Hindlimb muscle (tissue), 1 donor: ENCODE measurements around the gene DRGX. TPM values are rescaled to one million over a fixed set of nuclear protein-coding genes. Genes with fewer than 3 reads are reported as not detected.

Experiments used
- DNase-seq: peaks from one replicate; pipeline ENCODE4 v3.0.0-alpha.2; 2013
- polyA plus RNA-seq: library from polyadenylated mRNA; unstranded; fragments of 120-200 nt; gene quantifications from one replicate; pipeline ENCODE4 v1.2.1, GENCODE V29; 2013; ENCODE audit not compliant: insufficient read length

The DRGX gene
- not detected for polyA plus RNA-seq

- DNase-seq, result no peak
Measured at GRCh38 chr10:49395741-49396665, at the start of gene DRGX. Gene DRGX (minus strand): TSS chr10:49396089. CDS start chr10:49395440, 649 bp downstream.

DNA sequence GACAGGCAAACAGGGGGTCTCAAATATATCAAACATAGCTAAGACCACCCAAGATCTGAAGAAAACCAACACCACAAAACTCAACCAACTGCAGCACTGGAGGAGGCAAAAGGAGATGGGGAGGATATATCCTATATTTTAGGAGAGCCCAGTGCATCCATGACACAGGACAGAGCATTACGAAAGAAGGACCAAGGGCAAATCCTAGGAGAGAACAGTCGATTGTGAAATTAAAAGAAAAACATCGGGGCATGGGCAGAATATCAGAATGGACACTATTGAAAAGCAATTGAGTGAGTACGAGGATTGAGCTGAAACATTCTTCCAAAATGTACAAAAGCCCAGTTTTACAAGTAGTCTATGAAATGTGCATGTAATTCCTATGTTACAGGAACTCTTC is 48.5 kb upstream of the DRGX start:
- DNase-seq, result no peak

DNA sequence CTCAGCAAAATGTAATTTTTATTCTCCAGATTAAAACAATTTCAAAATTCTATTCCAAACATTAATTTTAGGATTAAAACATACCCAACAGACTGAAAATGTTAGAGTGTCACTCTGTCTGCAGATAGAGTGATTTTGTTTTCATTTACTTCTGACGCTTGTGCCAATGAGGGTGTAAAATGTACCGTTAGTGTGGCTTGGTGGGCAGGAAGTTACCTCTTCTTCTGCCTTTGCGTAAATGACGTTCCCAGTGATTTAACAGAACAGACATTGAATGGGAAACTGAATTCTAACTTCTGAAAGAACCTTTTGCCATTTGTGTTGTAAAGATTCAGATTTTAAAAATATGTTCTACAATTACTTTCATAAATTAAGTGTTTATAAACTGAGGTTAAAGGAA is 47.0 kb upstream of the DRGX start:
- no peak for DNase-seq

- DNase-seq, result no peak
Measured at GRCh38 chr10:49441488-49442476, 45.9 kb upstream of the DRGX start.

- no peak for DNase-seq
Measured at GRCh38 chr10:49435225-49435624, 39.3 kb upstream of the DRGX start.

GRCh38 chr10:49433069-49433468 is 37.2 kb upstream of the DRGX start:
- DNase-seq, result no peak

DNA sequence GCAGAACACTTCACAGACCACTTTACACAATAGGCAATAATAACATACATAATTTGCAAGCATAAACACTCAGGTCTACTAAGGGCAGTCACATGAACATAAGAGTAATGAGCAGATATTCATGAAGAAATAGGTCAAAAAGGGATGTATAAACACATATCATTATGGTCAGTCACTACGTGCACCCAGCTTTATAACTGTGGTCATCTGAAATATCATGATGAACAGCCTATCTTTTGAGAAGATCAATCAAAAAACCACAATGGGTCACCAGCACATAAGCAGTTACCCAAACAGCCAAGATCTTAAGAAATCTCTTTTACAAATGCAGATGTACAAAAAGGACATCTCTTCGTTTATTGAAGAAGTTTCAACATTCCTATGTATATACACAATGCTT is 35.5 kb upstream of the DRGX start:
- no peak for DNase-seq

DNA sequence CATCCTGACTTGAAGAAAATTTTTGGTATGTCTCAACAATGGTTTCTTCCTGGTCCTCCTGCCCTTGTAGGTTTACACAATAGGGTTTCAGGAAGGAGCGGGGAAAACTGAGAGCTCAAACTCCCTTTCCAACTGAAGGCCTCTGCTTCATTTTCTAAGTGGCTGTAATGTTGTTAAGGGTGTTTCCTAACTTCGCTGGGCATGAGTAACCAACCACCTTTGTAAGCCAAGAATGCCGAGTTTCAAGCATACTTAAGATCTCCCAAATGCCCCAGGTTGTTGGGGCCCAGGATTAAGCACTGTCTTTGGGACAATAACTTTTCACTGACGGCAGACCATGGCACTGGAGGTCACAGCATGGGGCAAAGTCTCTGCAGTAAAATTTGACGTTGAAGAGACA is 33.6 kb upstream of the DRGX start:
- no peak for DNase-seq

- no peak for DNase-seq
Measured at GRCh38 chr10:49426490-49427360, 30.8 kb upstream of the DRGX start.

DNA sequence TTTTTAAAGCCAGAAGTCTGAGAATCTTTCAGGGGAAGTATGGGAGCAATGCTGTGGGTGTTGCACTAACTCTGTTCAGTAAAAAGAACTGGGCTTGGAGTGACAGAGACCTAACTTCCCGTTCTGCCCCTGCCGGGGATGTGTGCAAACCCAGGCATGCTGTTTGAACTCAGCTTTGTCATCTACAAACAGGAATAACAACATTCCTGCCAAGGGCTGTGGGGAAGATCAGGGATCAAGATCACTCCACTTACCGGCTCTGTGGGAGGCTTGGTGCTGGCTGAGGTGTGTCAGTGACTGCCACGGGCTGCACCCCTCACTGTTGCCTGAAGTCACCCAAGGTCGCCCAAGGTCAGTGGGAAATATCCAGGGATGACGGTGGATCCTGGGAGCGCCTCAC is 23.1 kb upstream of the DRGX start:
- no peak for DNase-seq

DNA sequence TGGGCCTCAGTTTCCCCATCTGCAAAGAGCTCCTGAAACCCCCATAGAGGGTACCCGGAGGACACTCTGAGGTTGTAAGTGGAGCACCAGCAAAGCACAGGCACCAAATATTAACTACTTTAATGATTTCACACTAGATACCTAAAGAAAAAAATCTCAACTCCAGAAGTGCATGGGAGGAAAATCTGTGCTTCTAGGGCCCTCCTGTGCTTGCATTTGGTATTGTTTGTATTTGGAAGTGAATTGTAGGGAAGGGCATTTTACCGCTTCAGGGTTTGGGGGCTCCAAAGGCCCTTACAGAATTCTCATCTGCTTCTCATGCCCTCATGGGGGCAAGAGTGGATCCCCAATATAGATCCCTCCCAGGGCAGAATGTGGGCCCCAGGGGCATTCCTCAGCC is 22.4 kb upstream of the DRGX start:
- no peak for DNase-seq

DNA sequence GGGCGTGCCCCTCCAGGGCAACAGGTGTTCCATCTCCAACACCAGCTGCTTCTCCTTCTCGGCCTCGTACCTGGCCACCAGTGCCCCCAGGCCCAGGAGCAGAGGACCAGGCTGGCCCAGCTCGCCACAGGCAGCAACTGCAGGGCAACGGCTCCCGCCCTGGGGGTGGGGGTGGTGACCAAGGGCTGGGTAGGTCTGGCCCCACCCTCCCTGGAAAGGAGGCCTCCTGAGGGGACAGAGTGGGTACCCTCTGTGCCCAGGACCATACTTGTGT is 22.1 kb upstream of the DRGX start:
- no peak for DNase-seq

- DNase-seq, result no peak
Measured at GRCh38 chr10:49417311-49418052, 21.6 kb upstream of the DRGX start.

- no peak for DNase-seq
Measured at GRCh38 chr10:49415846-49416245, 20.0 kb upstream of the DRGX start.

DNA sequence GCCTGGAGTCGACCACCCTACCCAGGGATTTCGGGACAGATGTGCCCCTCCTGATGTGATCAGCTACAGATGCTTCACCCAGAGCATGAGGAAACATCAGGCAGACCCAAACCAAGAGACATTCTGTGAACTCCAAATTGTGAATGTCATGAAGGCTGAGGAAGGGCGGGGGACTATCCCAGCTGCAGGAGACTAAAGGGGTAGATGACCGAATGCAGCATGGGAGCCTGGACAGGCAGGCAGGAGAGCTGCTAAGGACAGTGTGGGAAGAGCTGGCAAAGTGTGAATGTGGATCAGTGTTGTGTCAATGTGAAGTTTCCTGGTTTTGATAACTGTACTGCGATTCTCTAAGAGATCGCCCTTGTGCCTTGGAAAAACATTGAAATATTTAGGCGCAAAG is 19.2 kb upstream of the DRGX start:
- DNase-seq, result no peak

- DNase-seq, result no peak
Measured at GRCh38 chr10:49414496-49414895, 18.6 kb upstream of the DRGX start.

- DNase-seq, result no peak
Measured at GRCh38 chr10:49412571-49412970, 16.7 kb upstream of the DRGX start.

DNA sequence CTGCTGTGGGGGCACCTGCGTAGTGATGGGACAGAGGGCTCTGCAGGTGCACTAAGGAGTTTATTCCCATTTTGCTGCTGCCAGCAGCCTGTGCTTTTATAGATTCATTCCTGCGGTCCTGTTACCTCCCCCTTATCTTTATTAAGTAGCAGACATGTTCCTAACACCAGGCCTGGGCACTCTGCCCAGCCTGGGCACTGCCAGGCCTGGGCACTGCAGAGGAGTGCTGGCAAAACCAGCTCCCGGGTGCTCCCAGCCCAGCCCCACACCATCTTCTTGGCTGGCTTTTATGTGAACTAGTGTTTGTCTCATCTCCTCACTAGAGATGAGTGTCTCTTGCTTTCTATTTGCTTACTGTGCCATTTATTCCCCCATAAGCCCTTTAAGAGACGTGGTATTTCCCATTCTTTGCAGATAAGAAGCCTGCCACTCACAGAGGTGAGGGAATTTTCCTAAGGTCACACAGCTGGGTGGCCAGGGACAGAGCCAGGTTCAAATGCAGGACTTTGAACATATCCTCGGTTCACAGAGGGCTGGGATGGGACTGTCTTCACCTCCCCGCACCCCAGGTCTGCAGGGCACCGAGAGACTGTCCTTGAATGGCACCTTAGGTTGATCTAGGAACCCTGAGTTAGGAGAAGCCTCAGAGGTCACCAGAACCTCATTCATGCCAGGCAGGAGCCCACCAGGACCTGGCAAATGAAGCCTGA is 14.6 kb upstream of the DRGX start:
- DNase-seq, result no peak

DNA sequence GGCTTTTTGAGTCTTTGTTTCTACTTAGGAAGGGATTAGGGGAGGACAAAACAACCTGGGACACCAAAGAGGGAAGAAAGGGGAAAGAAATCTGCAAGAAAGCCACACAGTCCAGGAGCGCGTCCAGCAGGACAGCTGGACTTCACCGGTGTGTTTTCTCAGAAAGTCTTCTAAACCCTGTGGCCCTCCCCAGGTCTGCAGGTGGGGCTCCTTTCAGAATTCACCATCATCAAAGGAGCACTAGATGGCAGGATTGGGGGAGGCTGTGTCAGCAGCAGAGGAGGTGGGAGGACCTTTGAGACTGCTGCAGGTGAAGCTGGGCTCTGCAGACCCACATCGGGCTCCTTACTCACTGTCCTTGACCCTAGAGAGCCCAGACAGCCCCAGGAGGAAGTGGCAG is 13.9 kb upstream of the DRGX start:
- no peak for DNase-seq

DNA sequence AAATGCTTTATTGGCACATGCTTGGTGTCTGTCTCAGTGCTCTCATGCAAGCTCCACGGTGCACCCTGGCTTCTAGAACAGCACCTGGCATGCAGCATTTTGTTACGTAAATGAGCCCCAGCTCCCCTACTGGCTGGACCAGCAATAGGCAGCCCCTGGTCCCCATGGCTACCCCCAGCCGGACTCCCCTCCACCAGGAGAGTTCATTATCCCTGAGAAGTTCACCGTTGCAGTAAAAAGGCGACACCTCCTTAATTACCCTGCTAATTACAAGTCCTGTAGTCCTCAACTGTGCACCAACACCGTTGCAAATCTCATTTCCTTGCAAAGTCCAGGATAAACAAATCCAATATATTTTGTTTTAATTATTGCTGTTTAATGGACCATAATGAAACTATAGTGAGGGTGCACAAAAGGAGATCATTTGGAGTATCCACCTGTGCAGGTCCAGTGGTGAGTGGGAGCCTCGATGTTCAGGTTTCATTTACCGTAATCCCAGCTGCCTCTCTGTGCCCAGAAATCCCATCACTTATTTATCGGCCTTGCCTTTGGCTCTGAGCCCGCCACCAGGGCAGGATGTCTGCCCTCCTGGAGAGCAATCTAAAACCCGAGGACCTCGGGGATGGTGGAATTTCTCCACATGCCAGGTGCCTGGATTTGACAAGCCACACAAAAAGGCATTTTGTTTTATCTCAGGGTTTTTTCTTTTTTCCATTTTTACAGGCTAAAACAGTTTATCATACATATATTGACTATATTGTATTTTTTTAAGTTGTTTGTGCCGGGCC is 12.8 kb upstream of the DRGX start:
- DNase-seq, result no peak
